GM12878 (cell line): Measurements from ENCODE around the gene PDCD5. TPM values are rescaled to one million over a fixed set of nuclear protein-coding genes. Genes with fewer than 3 reads are reported as not detected.

ENCODE experiments used
- ATAC-seq: fragments of 200-7000 bp; cut with Tn5 transposase; 3 replicates; pipeline ENCODE4 v1.9.1; 2020; ENCODE audit warnings: mild to moderate bottlenecking, moderate library complexity
- BruUV-seq: library from RNA; stranded (reverse); fragments of 400-500 nt; replicated peaks from 2 replicates; lab custom pipeline; 2021; lab: Mats Ljungman, UMichigan
- CTCF ChIA-PET: fragments of 300-600 bp; sonication (Branson Sonifier 250); formaldehyde crosslinking; extraction: SDS; loops from one replicate; lab custom pipeline; 2021; ENCODE audit warnings: inconsistent platforms; lab: Yijun Ruan, JAX
- POLR2A ChIA-PET: fragments of 350-600 bp; formaldehyde crosslinking; extraction: SDS; loops from one replicate; lab custom pipeline; 2021; ENCODE audit warnings: inconsistent platforms; lab: Charles Lee
- RAD21 ChIA-PET: fragments of 300-600 bp; sonication (Branson Sonifier 250); formaldehyde crosslinking; loops from one replicate; lab custom pipeline; 2023; ENCODE audit warnings: antibody characterized with exemption; ENCODE audit not compliant: unreplicated experiment; lab: Charles Lee
- SMC1A ChIA-PET: fragments of 300-600 bp; sonication (Branson Sonifier 250); formaldehyde crosslinking; loops from one replicate; lab custom pipeline; 2023; ENCODE audit not compliant: unreplicated experiment, uncharacterized antibody; lab: Charles Lee
- DNase-seq: peaks from one replicate; pipeline ENCODE4 v3.0.0-alpha.2; 2011; ENCODE audit warnings: low read depth, low spot score
- FAIRE-seq: peaks from 3 replicates; lab custom pipeline; 2011; peaks lifted over from hg19 to GRCh38; lab: Jason Lieb, UNC
- H2AFZ ChIP-seq: 2 replicates; pipeline ENCODE4 v1.6.0; 2011; ENCODE audit warnings: low read depth, low read length, control low read depth; ENCODE audit not compliant: control insufficient read depth
- H3K27ac ChIP-seq: 2 replicates; pipeline ENCODE4 v1.5.1; 2011; ENCODE audit warnings: control low read depth; ENCODE audit not compliant: control insufficient read depth, insufficient read depth
- H3K27me3 ChIP-seq, 2 experiments: replicated peaks in 1 of 2; 2 replicates each; pipeline versions ENCODE4 v1.6.0 to v1.6.1; 2011; ENCODE audit warnings: low read length in 1 of 2; ENCODE audit not compliant: control insufficient read depth in 2 of 2, insufficient read depth in 2 of 2
- H3K36me3 ChIP-seq, 2 experiments: 2 replicates each; pipeline ENCODE4 v1.5.1; 2011; ENCODE audit warnings: low read length in 1 of 2; ENCODE audit not compliant: control insufficient read depth in 2 of 2, insufficient read depth in 2 of 2
- H3K4me1 ChIP-seq: 2 replicates; pipeline ENCODE4 v1.6.1; 2011; ENCODE audit warnings: mild to moderate bottlenecking, low read length, moderate library complexity, mixed read lengths; ENCODE audit not compliant: control insufficient read depth, insufficient read depth
- H3K4me2 ChIP-seq: 2 replicates; pipeline ENCODE4 v1.6.0; 2011; ENCODE audit warnings: control low read depth; ENCODE audit not compliant: control insufficient read depth, insufficient read depth
- H3K4me3 ChIP-seq: fragments of 200-600 bp; sonication (generic); 2 replicates; pipeline ENCODE4 v1.5.1; 2016
- H3K79me2 ChIP-seq: 2 replicates; pipeline ENCODE4 v1.6.0; 2011; ENCODE audit warnings: low read length; ENCODE audit not compliant: control insufficient read depth, insufficient read depth
- H3K9ac ChIP-seq: 2 replicates; pipeline ENCODE4 v1.8.0; 2011; ENCODE audit warnings: low read length, control low read depth, mixed read lengths; ENCODE audit not compliant: control insufficient read depth, insufficient read depth
- H3K9me3 ChIP-seq: replicated peaks from 3 replicates; pipeline ENCODE4 v1.5.1; 2011; ENCODE audit warnings: mild to moderate bottlenecking, low read length; ENCODE audit not compliant: control insufficient read depth, insufficient read depth
- H4K20me1 ChIP-seq: 2 replicates; pipeline ENCODE4 v1.6.0; 2011; ENCODE audit not compliant: control insufficient read depth, insufficient read depth
- KAT2A ChIP-seq: conservative IDR thresholded peaks from 2 replicates; pipeline ENCODE4 v1.6.1; 2011; ENCODE audit warnings: low read depth, low read length; ENCODE audit not compliant: control insufficient read depth
- MYB ChIP-seq: fragments of 150-350 bp; IDR thresholded peaks from 2 replicates; pipeline ENCODE4 v1.6.1; 2014; ENCODE audit warnings: mild to moderate bottlenecking, low read depth, low read length, borderline replicate concordance
- NFIC ChIP-seq: IDR thresholded peaks from 2 replicates; pipeline ENCODE4 v1.6.1; 2012; ENCODE audit warnings: low read depth, mild to moderate bottlenecking, inconsistent platforms, low read length, moderate library complexity
- NRF1 ChIP-seq: conservative IDR thresholded peaks from 2 replicates; pipeline ENCODE4 v1.6.1; 2011; ENCODE audit warnings: mild to moderate bottlenecking, low read depth, low read length, improper control_type of control experiment
- RELA ChIP-seq: fragments of 450-650 bp; IDR thresholded peaks from 2 replicates; pipeline ENCODE4 v1.8.0; 2014; ENCODE audit warnings: borderline replicate concordance; ENCODE audit not compliant: partially characterized antibody
- SIN3A ChIP-seq: IDR thresholded peaks from 2 replicates; pipeline ENCODE4 v1.6.1; 2012; ENCODE audit warnings: low read depth, low read length, improper control_type of control experiment
- TBL1XR1 ChIP-seq: IDR thresholded peaks from 2 replicates; pipeline ENCODE4 v1.6.1; 2012; ENCODE audit warnings: low read depth, low read length, improper control_type of control experiment
- WGBS: methylation state at CpG from one replicate; pipeline ENCODE4 v1.1.6; 2016; ENCODE audit warnings: low lambda C conversion rate; ENCODE audit not compliant: insufficient replicate concordance, insufficient coverage; ENCODE audit errors: missing lambda C conversion rate; 5-methylcytosine and 5-hydroxymethylcytosine counted together
- in situ Hi-C: fragments of 300-500 bp; cut with MboI; formaldehyde crosslinking; loops from 9 replicates; pipeline ENCODE4 v1.14.3; 2018; ENCODE audit warnings: mixed read lengths
- intact Hi-C: fragments of 100-400 bp; cut with micrococcal nuclease; formaldehyde crosslinking; loops from one replicate; pipeline ENCODE4 v1.14.2; 2022; ENCODE audit not compliant: unreplicated experiment
- polyA plus RNA-seq, 11 experiments: library from polyadenylated mRNA; depleted of rRNA in 4 of 11; unstranded in 6 of 11; stranded (reverse) in 5 of 11; fragments of >200 nt; fragmentation: Nextera tagmentation in 4 of 11; fragmentation: Illumina TruSeq in 1 of 11; extraction: Ambion mirVana in 4 of 11; extraction: Trizol in 1 of 11; gene quantifications; 1 replicate in 1 of 11; 2 replicates in 10 of 11; pipeline versions ENCODE4 v1.2.1 to v1.2.3, GENCODE V29; 2011 to 2016; ENCODE audit warnings: inconsistent platforms in 2 of 11, missing spikeins in 2 of 11, low read depth in 1 of 11
- total RNA-seq, 4 experiments: library from RNA; depleted of rRNA in 3 of 4; stranded (reverse); fragments of >200 nt in 3 of 4; fragmentation: Illumina TruSeq in 1 of 4; extraction: Trizol in 1 of 4; gene quantifications; 2 replicates each; pipeline versions ENCODE4 v1.2.1 to v1.2.3, GENCODE V29; 2013 to 2021
- TF ChIP-seq, protein P1 (sequence below): fragments of 450-650 bp; IDR thresholded peaks from 2 replicates; pipeline ENCODE4 v1.6.1; 2016; ENCODE audit warnings: mild to moderate bottlenecking, moderate library complexity, borderline replicate concordance
- TF ChIP-seq, protein P2 (sequence below): fragments of 450-650 bp; IDR thresholded peaks from 2 replicates; pipeline ENCODE4 v1.6.1; 2018; ENCODE audit warnings: borderline replicate concordance, mild to moderate bottlenecking; ENCODE audit not compliant: partially characterized antibody

The PDCD5 gene
- total and polyA plus RNA-seq, 10 of the 15 experiments (the other 5 are each of a cell fraction or from before 2014, with no cell fraction given) = 124 to 556 (median 227) TPM

DNA sequence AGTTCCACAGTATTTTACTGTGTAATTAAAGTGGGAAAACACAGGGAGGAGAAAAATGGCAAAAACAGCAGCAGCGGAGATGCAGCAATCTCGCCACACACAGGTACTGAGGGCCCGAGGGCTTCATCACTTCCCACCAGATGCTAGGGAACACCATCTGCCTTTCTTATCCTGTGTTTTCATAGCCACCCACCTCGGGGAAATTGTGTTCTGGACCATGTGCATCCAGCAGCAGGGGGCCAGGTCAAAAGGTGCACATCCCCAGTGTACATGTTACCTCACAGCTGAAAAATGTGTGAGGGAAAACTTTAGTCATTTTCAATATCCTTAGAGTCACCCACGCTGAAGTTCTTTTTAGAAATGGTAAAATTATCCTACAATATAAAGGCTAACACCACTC is 30.2 kb downstream of the PDCD5 start:
- H3K4me2 ChIP-seq = no peak overlapping the region
- no peak for DNase-seq
- BruUV-seq = no TSS peak
- in situ Hi-C loops (no loop called here), intact Hi-C loops (no loop called here)
- no peak overlapping the region for H3K27ac ChIP-seq
- CTCF ChIA-PET = interaction anchor here (2.0 kb wide), 1 partner anchor 11 kb away, joined by 9 read pairs; no protein-coding TSS in a partner anchor
- SMC1A ChIA-PET = no interaction called here
- RAD21 ChIA-PET = no interaction called here
- TF ChIP-seq, protein P1, sequence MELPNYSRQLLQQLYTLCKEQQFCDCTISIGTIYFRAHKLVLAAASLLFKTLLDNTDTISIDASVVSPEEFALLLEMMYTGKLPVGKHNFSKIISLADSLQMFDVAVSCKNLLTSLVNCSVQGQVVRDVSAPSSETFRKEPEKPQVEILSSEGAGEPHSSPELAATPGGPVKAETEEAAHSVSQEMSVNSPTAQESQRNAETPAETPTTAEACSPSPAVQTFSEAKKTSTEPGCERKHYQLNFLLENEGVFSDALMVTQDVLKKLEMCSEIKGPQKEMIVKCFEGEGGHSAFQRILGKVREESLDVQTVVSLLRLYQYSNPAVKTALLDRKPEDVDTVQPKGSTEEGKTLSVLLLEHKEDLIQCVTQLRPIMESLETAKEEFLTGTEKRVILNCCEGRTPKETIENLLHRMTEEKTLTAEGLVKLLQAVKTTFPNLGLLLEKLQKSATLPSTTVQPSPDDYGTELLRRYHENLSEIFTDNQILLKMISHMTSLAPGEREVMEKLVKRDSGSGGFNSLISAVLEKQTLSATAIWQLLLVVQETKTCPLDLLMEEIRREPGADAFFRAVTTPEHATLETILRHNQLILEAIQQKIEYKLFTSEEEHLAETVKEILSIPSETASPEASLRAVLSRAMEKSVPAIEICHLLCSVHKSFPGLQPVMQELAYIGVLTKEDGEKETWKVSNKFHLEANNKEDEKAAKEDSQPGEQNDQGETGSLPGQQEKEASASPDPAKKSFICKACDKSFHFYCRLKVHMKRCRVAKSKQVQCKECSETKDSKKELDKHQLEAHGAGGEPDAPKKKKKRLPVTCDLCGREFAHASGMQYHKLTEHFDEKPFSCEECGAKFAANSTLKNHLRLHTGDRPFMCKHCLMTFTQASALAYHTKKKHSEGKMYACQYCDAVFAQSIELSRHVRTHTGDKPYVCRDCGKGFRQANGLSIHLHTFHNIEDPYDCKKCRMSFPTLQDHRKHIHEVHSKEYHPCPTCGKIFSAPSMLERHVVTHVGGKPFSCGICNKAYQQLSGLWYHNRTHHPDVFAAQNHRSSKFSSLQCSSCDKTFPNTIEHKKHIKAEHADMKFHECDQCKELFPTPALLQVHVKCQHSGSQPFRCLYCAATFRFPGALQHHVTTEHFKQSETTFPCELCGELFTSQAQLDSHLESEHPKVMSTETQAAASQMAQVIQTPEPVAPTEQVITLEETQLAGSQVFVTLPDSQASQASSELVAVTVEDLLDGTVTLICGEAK = no peak
- no peak for TF ChIP-seq KAT2A
- no peak for TF ChIP-seq NFIC
- TF ChIP-seq RELA = no peak
- TF ChIP-seq, protein P2, sequence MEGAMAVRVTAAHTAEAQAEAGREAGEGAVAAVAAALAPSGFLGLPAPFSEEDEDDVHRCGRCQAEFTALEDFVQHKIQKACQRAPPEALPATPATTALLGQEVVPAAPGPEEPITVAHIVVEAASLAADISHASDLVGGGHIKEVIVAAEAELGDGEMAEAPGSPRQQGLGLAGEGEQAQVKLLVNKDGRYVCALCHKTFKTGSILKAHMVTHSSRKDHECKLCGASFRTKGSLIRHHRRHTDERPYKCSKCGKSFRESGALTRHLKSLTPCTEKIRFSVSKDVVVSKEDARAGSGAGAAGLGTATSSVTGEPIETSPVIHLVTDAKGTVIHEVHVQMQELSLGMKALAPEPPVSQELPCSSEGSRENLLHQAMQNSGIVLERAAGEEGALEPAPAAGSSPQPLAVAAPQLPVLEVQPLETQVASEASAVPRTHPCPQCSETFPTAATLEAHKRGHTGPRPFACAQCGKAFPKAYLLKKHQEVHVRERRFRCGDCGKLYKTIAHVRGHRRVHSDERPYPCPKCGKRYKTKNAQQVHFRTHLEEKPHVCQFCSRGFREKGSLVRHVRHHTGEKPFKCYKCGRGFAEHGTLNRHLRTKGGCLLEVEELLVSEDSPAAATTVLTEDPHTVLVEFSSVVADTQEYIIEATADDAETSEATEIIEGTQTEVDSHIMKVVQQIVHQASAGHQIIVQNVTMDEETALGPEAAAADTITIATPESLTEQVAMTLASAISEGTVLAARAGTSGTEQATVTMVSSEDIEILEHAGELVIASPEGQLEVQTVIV = no peak
- TF ChIP-seq TBL1XR1 = no peak
- TF ChIP-seq NRF1 = no peak
- no peak for TF ChIP-seq SIN3A
- TF ChIP-seq MYB = no peak
- no peaks in the 10 kb centered on the region for H4K20me1 ChIP-seq
- no peak for FAIRE-seq
- no peak overlapping the region for H3K9ac ChIP-seq
- no peak overlapping the region for H3K4me3 ChIP-seq
- H2AFZ ChIP-seq = no peak overlapping the region
- ATAC-seq = no peak
- POLR2A ChIA-PET = no interaction called here
- H3K4me1 ChIP-seq = no peaks in the 10 kb centered on the region
- 79% methylated on average over 5 of the region's 5 CpGs for WGBS
- H3K27me3 ChIP-seq = no peaks in the 10 kb centered on the region
- no peaks in the 10 kb centered on the region for H3K79me2 ChIP-seq
- H3K9me3 ChIP-seq = no peaks in the 10 kb centered on the region
- H3K36me3 ChIP-seq = peaks cover 11 to 16% of the 10 kb centered on the region in 2 experiments; a peak in 3 of 4 replicates
